GM12874 (cell line): ENCODE measurements around the gene LPCAT2.

ENCODE experiments used
- CTCF ChIP-seq: IDR thresholded peaks from 2 replicates; pipeline ENCODE4 v1.5.1; 2011; ENCODE audit warnings: low read depth, mild to moderate bottlenecking, control low read depth, low read length, moderate library complexity; ENCODE audit not compliant: insufficient read depth

The LPCAT2 gene

DNA sequence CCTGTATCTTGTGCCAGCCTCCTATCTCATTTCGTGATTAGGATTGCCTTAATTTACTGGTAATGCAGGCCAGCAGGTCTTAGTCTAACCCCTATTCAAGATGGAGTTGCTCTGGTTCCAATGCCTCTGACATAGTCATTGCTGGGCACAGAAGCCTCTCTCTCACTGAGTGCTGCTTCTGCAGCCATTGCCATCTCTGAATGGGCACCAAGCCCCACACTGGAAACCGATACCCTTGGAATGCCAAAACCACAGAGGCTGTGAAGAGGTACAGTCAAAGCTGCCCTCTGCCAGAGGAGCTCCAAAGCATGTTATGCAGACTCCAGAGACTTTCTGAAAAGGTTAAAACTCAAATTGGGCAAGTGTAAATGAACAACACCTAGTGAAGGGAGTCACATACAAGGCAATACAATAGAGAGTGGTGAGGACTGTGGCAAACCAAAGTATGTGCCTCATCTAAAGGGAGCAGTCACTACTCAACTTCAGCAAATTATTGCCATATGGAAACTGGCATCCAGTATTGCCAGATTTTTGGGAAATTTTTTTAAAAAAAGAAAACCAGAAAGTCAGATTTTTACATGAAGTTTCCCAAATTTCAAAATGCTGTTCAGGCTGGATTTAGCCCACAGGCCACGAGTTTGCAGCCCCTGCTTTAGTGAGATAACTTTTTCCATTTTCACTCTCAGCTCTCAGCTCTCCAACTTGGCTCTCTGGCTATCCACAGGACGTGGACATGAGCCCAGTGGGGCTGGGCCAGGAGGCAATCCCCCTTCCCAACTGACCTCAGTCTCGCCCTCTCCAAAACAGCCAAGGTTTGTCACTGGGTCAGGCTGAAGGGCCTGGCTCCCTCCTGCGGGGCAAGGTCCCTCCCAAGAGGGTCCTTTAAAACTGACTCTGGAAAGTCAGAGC is 32.0 kb upstream of the LPCAT2 start:
- no peak for TF ChIP-seq CTCF

DNA sequence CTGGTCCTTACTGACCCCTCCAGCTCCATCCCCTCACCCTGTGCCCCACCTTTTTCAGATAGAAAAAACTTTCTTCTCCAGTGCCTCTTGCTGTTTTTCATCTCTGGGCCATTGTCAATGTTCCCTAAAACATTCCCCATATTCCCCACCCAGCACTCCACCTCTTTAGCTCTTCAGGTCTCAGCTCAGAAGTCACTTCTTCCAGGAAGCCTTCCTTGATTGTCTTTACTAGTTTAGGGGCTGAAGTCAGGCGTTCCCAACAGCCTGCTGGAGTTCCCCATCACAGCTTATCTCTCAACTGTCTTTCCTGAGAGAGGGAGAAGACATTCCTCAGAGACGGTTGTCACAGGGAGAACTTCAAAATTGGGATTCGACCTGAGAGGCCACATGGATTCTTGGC is 31.1 kb upstream of the LPCAT2 start:
- no peak for TF ChIP-seq CTCF

DNA sequence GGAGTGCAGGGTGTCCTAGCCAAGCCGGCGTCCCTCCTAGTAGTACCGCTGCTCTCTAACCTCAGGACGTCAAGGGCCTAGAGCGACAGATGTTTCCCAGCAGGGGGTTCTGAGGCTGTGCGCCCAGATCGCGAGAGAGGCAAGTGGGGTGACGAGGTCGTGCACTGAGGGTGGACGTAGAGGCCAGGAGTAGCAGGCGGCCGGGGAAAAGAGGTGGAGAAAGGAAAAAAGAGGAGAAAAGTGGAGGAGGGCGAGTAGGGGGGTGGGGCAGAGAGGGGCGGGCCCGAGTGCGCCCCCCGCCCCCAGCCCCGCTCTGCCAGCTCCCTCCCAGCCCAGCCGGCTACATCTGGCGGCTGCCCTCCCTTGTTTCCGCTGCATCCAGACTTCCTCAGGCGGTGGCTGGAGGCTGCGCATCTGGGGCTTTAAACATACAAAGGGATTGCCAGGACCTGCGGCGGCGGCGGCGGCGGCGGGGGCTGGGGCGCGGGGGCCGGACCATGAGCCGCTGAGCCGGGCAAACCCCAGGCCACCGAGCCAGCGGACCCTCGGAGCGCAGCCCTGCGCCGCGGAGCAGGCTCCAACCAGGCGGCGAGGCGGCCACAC is 29.9 kb upstream of the LPCAT2 start, which contains the start of gene MMP2:
MMP2 (plus strand) TSS at position 372 of the 603 bp plus-strand sequence. CDS start 282 bp downstream, outside the sequence.
- TF ChIP-seq CTCF, result no peak

- no peak for TF ChIP-seq CTCF
Observed at GRCh38 chr16:55479430-55480140, 29.3 kb upstream of the LPCAT2 start.

DNA sequence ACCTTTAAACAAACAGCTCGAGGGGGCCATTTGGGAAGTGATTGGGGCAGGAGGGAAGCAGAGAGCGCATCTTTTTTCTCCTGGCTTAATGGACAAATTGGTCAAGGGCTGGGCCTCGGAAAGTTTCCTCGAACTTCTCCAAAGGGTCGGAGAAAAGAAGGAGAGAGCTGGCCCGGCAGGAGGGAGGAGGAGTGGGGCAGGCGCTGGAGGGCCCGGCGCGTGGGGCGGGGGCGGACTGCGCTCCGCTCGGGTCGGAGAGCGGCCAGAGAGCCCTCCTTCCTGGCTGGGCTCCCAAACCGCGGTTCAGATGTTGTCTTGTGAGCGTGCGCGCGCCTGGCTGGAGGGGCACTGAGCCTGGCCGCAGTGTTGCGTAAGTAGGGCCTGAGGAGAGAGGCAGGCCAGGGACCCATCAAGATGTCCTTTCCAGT is 28.6 kb upstream of the LPCAT2 start:
- TF ChIP-seq CTCF, result no peak

GRCh38 chr16:55481023-55481422 is 27.8 kb upstream of the LPCAT2 start:
- no peak for TF ChIP-seq CTCF

- no peak for TF ChIP-seq CTCF
Observed at GRCh38 chr16:55482056-55482455, 26.8 kb upstream of the LPCAT2 start.
